Activated CD4-positive, alpha-beta memory T cell treated with anti-CD3 and anti-CD28 coated beads for 36 hours (primary cell): ENCODE data around the gene ZNF649. TPM values are rescaled to one million over a fixed set of nuclear protein-coding genes. Genes with fewer than 3 reads are reported as not detected.
A peak's percentile ranks its signal among the peaks of the same experiment; 100 is the strongest.

Source experiments
- CTCF ChIA-PET: fragments of 350-600 bp; sonication (Branson Sonifier 250); formaldehyde crosslinking; loops from one replicate; lab custom pipeline; 2021; ENCODE audit warnings: antibody characterized with exemption, inconsistent platforms; lab: Charles Lee
- POLR2A ChIA-PET: fragments of 350-600 bp; sonication (Branson Sonifier 250); formaldehyde crosslinking; loops from one replicate; lab custom pipeline; 2021; ENCODE audit warnings: antibody characterized with exemption; lab: Charles Lee
- DNase-seq: peaks from one replicate; pipeline ENCODE4 v3.0.0-alpha.2; 2020
- H3K27ac Mint-ChIP-seq: one replicate; pipeline ENCODE4 v1.8.0; 2021; ENCODE audit warnings: mixed read lengths
- H3K27me3 Mint-ChIP-seq: one replicate; pipeline ENCODE4 v1.8.0; 2021; ENCODE audit warnings: mixed read lengths
- H3K36me3 Mint-ChIP-seq: one replicate; pipeline ENCODE4 v1.8.0; 2021; ENCODE audit warnings: mixed read lengths
- H3K4me1 Mint-ChIP-seq: one replicate; pipeline ENCODE4 v1.8.0; 2021; ENCODE audit warnings: low read depth, mixed read lengths
- H3K4me3 Mint-ChIP-seq: one replicate; pipeline ENCODE4 v1.8.0; 2021; ENCODE audit warnings: mild to moderate bottlenecking, mixed read lengths
- H3K9me3 Mint-ChIP-seq: one replicate; pipeline ENCODE4 v1.8.0; 2021; ENCODE audit warnings: mixed read lengths
- intact Hi-C: fragments of 100-400 bp; cut with micrococcal nuclease; formaldehyde crosslinking; loops from one replicate; pipeline ENCODE4 v1.15.1; 2023
- total RNA-seq, 2 experiments: library from RNA; stranded (reverse); gene quantifications; one replicate each; pipeline ENCODE4 v1.2.3, GENCODE V29; 2021

ZNF649 gene
- 1 to 10 TPM; 6.7 to 9.0 TPM for total RNA-seq

GRCh38 chr19:51904331-51905165, at the start of gene ZNF649:
TSS of gene ZNF649 (minus strand) at chr19:51905017. CDS start at chr19:51900107, 4,910 bp downstream.
- Mint-ChIP-seq H3K27ac (peak within 1 kb of the TSS; percentile 97), H3K36me3 (peaks cover 84% of the 10 kb centered on the region), H3K9me3 (peaks cover 78% of the 10 kb centered on the region), H3K4me1 (peaks cover 22% of the 10 kb centered on the region), H3K27me3 (peaks cover 16% of the 10 kb centered on the region), H3K4me3 (peak within 1 kb of the TSS; percentile 99)
- ChIA-PET CTCF (no interaction called here), POLR2A (no interaction called here)
- DNase-seq: peak; percentile 88
- intact Hi-C loops: loop anchor here (1.0 to 5.0 kb wide), 4 partner anchors 23 to 123 kb away; partner anchors contain the start of genes ZNF350, ZNF613, ZNF614 and ZNF615

DNA sequence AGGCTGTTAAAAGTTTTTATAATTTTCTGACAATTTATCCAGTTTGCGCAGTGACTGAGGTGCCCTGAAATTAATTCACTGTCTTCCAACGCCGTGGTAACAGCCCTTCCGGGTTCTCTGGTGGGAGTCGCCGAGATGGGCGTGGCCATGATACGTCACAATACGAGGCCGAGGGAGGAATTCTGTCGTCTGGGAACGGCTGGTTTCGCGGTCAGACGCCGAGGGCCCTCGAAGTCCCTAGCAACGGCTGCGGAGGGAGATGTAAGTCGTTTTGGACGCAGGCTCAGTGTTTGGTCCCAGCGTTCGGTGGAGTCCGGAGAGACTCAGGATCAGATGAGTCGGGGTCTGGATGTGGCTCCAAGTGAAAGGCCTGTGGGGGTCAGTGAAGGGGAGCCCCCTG, 44.2 kb upstream of the ZNF649 start:
- Mint-ChIP-seq H3K27me3 (no peaks in the 10 kb centered on the region), H3K9me3 (peaks cover 86% of the 10 kb centered on the region), H3K36me3 (peaks cover 72% of the 10 kb centered on the region), H3K4me1 (no peaks in the 10 kb centered on the region), H3K4me3 (no peak overlapping the region), H3K27ac (no peak overlapping the region)
- CTCF ChIA-PET: no interaction called here
- no peak for DNase-seq
- intact Hi-C loops: no loop called here
- POLR2A ChIA-PET: no interaction called here

- Mint-ChIP-seq H3K4me3 (no peak overlapping the region), H3K27ac (no peak overlapping the region), H3K9me3 (peaks cover 97% of the 10 kb centered on the region), H3K36me3 (peaks cover 85% of the 10 kb centered on the region), H3K27me3 (no peaks in the 10 kb centered on the region), H3K4me1 (no peaks in the 10 kb centered on the region)
- intact Hi-C loops: no loop called here
- CTCF ChIA-PET: no interaction called here
- POLR2A ChIA-PET: no interaction called here
- no peak for DNase-seq
Observed at GRCh38 chr19:51946602-51947001, 41.8 kb upstream of the ZNF649 start.

GRCh38 chr19:51944798-51945552, 40.2 kb upstream of the ZNF649 start:
- H3K27me3 Mint-ChIP-seq: no peaks in the 10 kb centered on the region
- POLR2A ChIA-PET: no interaction called here
- intact Hi-C loops: no loop called here

GRCh38 chr19:51938936-51939335, 34.1 kb upstream of the ZNF649 start:
- intact Hi-C loops: no loop called here
- DNase-seq: no peak
- Mint-ChIP-seq H3K4me3 (no peak overlapping the region), H3K27ac (no peak overlapping the region), H3K9me3 (peaks cover 82% of the 10 kb centered on the region), H3K36me3 (peaks cover 96% of the 10 kb centered on the region), H3K27me3 (no peaks in the 10 kb centered on the region), H3K4me1 (no peaks in the 10 kb centered on the region)
- ChIA-PET POLR2A (no interaction called here), CTCF (no interaction called here)

More at GRCh38 chr19:51944798-51945552, 40.2 kb upstream of the ZNF649 start:
- Mint-ChIP-seq H3K4me1 (no peaks in the 10 kb centered on the region), H3K27ac (no peak overlapping the region), H3K4me3 (no peak overlapping the region), H3K9me3 (peaks cover 96% of the 10 kb centered on the region), H3K36me3 (peaks cover 89% of the 10 kb centered on the region)
- DNase-seq: no peak
- CTCF ChIA-PET: no interaction called here

GRCh38 chr19:51931921-51932320, 27.1 kb upstream of the ZNF649 start:
- intact Hi-C loops: no loop called here
- Mint-ChIP-seq H3K27me3 (no peaks in the 10 kb centered on the region), H3K4me1 (peaks cover 14% of the 10 kb centered on the region), H3K27ac (no peak overlapping the region), H3K36me3 (peaks cover 83% of the 10 kb centered on the region), H3K9me3 (peaks cover 47% of the 10 kb centered on the region), H3K4me3 (no peak overlapping the region)
- no peak for DNase-seq
- POLR2A ChIA-PET: no interaction called here
- CTCF ChIA-PET: no interaction called here

- Mint-ChIP-seq H3K27ac (peak overlapping the region; percentile 97), H3K36me3 (peaks cover 75% of the 10 kb centered on the region), H3K27me3 (no peaks in the 10 kb centered on the region), H3K4me3 (peak overlapping the region; percentile 92), H3K9me3 (peaks cover 60% of the 10 kb centered on the region), H3K4me1 (peaks cover 20% of the 10 kb centered on the region)
- CTCF ChIA-PET: no interaction called here
- intact Hi-C loops: loop anchor here (1.0 to 5.0 kb wide), 5 partner anchors 23 to 121 kb away; partner anchors contain the start of genes ZNF350, ZNF432, ZNF614 and ZNF615
- DNase-seq: no peak
- POLR2A ChIA-PET: no interaction called here
Observed at GRCh38 chr19:51927859-51928258, 23.0 kb upstream of the ZNF649 start.

- peak within 1 kb of the TSS; percentile 97 for H3K27ac Mint-ChIP-seq
- peaks cover 20% of the 10 kb centered on the region for H3K4me1 Mint-ChIP-seq
- peaks cover 71% of the 10 kb centered on the region for H3K36me3 Mint-ChIP-seq
- DNase-seq: peak; percentile 90
- no peaks in the 10 kb centered on the region for H3K27me3 Mint-ChIP-seq
- POLR2A ChIA-PET: interaction anchor here (0.5 kb wide), 1 partner anchor 28 kb away, joined by 3 read pairs; no protein-coding TSS in a partner anchor
- CTCF ChIA-PET: interaction anchor here (0.7 kb wide), 1 partner anchor 725 kb away, joined by 3 read pairs; no protein-coding TSS in a partner anchor
- intact Hi-C loops: loop anchor here (1.0 to 5.0 kb wide), 5 partner anchors 22 to 122 kb away; partner anchors contain the start of genes ZNF350, ZNF432, ZNF614 and ZNF615
- H3K4me3 Mint-ChIP-seq: peak within 1 kb of the TSS; percentile 92
- peaks cover 66% of the 10 kb centered on the region for H3K9me3 Mint-ChIP-seq
Observed at GRCh38 chr19:51926784-51927741, 22.2 kb upstream of the ZNF649 start, which contains the start of gene ZNF613. TSS of gene ZNF613 (plus strand) at chr19:51927472. CDS start at chr19:51936221, 8,749 bp downstream.

DNA sequence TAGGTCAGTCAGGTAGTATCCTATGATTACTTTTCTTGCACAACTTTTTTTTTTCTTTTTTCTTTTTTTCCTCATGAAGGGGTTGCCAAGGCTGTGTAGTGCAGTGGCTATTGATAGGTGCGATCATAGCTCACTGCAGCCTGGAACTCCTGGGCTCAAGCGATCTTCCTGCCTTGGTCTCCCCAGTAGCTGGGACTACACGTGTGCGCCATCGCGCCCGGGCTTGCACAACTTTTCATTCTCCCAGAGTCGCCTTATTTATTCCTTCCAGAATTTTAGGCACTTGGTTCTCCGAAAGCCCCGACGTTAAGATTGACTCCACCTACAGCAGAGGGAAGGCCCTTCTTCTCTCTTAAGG, 21.6 kb upstream of the ZNF649 start:
- Mint-ChIP-seq H3K27me3 (no peaks in the 10 kb centered on the region), H3K9me3 (peaks cover 67% of the 10 kb centered on the region), H3K36me3 (peaks cover 71% of the 10 kb centered on the region), H3K4me1 (peaks cover 20% of the 10 kb centered on the region), H3K4me3 (peak overlapping the region; percentile 92), H3K27ac (peak overlapping the region; percentile 97)
- intact Hi-C loops: loop anchor here (2.0 to 5.0 kb wide), 2 partner anchors 101 to 122 kb away; partner anchors contain the start of genes ZNF432 and ZNF614
- CTCF ChIA-PET: no interaction called here
- POLR2A ChIA-PET: interaction anchor here (0.5 kb wide), 1 partner anchor 28 kb away, joined by 3 read pairs; no protein-coding TSS in a partner anchor
- DNase-seq: no peak

DNA sequence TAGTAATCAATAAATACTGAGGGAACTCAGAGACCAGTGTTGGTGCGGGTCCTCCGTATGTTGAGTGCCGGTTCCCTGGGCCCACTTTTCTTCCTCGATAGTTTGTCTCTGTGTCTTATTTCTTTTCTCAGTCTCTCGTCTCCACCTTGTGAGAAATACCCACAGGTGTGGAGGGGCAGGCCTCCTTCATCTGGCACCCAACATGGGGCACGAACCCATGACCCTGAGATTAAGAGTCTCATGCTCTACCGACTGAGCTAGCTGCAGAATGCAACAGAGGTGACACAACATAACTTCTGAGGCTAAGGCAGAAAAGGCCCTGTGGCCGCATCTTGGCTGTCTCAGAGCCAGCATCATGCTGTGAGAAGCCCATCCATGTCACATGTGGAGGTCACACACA, 17.1 kb upstream of the ZNF649 start:
- POLR2A ChIA-PET: no interaction called here
- Mint-ChIP-seq H3K27ac (no peak overlapping the region), H3K9me3 (peaks cover 87% of the 10 kb centered on the region), H3K4me3 (no peak overlapping the region), H3K36me3 (peaks cover 64% of the 10 kb centered on the region), H3K4me1 (peaks cover 7% of the 10 kb centered on the region), H3K27me3 (no peaks in the 10 kb centered on the region)
- intact Hi-C loops: no loop called here
- CTCF ChIA-PET: no interaction called here
- DNase-seq: no peak

DNA sequence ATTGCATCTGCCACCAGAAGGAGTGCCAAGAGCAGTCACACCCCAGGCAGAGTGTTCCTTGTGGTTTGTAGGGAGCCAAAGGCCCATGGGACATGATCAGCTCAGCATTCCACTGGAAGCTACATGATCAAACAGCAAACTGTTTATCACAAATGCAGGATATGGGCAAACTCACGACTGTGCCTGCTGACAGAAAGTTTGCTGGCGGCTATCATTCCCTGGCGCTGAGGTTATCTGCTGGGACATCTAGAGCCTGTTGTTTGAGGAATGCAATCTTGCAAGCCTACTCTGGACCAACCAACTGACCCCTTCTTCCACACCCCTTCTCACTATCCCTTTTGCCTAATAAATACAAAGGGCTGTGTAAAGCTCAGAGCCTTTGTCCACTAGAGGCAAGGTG, 14.8 kb upstream of the ZNF649 start:
- Mint-ChIP-seq H3K27me3 (no peaks in the 10 kb centered on the region), H3K36me3 (peaks cover 59% of the 10 kb centered on the region), H3K4me1 (no peaks in the 10 kb centered on the region), H3K4me3 (no peak overlapping the region), H3K9me3 (peaks cover 86% of the 10 kb centered on the region), H3K27ac (no peak overlapping the region)
- no peak for DNase-seq
- ChIA-PET POLR2A (no interaction called here), CTCF (no interaction called here)
- intact Hi-C loops: no loop called here
